KOPT-K1 (cell line): Measurements from ENCODE around the gene CCDC191.

Experiments
- H3K27ac ChIP-seq: fragments of 200-600 bp; sonication (generic); 2 replicates; pipeline ENCODE4 v1.5.1; 2016; ENCODE audit warnings: antibody characterized with exemption, mild to moderate bottlenecking, low read depth, low read length; ENCODE audit not compliant: poor library complexity, severe bottlenecking
- H3K36me3 ChIP-seq: fragments of 200-600 bp; sonication (generic); 2 replicates; pipeline ENCODE4 v1.5.1; 2017; ENCODE audit warnings: antibody characterized with exemption, mild to moderate bottlenecking, low read length, moderate library complexity; ENCODE audit not compliant: insufficient read depth
- H3K9me3 ChIP-seq: fragments of 200-600 bp; sonication (generic); 2 replicates; pipeline ENCODE4 v1.5.1; 2017; ENCODE audit warnings: antibody characterized with exemption, low read length, mild to moderate bottlenecking; ENCODE audit not compliant: insufficient read depth, poor library complexity, severe bottlenecking

CCDC191 gene

DNA sequence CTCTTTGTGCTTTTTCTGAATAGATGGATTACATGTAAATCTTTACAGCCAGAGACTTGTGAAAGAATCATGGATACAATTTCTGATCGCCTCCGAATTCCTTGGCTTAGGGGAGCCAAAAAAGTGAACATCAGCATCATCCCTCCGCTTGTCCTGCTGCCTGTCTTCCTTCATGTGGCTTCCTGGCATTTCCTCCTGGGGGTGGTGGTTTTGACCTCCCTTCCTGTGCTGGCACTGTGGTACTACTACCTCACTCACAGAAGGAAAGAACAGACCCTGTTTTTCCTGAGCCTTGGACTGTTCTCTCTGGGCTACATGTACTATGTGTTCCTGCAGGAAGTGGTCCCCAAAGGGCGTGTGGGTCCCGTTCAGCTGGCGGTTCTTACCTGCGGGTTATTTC lies 102.6 kb downstream of the CCDC191 start:
- H3K36me3 ChIP-seq = no peaks in the 10 kb centered on the region
- H3K27ac ChIP-seq = no peak overlapping the region
- H3K9me3 ChIP-seq = no peaks in the 10 kb centered on the region

DNA sequence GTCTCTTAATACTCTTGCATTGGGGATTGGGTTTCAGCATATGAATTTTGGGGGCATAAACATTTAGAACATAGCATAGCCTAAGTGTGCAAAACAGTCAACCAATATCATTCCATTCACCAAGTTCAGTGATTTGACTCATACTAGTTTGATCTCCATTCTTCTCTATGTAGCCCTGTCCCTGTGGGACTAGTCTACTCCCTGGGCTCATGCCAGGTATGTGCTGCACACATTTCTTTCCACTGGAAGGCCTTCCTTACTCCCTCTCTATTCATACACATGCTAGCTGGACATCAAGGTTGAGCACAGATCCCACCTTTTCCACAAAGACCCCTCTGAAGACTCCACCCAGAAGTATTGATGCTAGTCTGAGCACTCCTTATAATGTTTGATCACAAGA lies 103.4 kb downstream of the CCDC191 start:
- H3K9me3 ChIP-seq = no peaks in the 10 kb centered on the region
- no peaks in the 10 kb centered on the region for H3K36me3 ChIP-seq
- H3K27ac ChIP-seq = no peak overlapping the region

DNA sequence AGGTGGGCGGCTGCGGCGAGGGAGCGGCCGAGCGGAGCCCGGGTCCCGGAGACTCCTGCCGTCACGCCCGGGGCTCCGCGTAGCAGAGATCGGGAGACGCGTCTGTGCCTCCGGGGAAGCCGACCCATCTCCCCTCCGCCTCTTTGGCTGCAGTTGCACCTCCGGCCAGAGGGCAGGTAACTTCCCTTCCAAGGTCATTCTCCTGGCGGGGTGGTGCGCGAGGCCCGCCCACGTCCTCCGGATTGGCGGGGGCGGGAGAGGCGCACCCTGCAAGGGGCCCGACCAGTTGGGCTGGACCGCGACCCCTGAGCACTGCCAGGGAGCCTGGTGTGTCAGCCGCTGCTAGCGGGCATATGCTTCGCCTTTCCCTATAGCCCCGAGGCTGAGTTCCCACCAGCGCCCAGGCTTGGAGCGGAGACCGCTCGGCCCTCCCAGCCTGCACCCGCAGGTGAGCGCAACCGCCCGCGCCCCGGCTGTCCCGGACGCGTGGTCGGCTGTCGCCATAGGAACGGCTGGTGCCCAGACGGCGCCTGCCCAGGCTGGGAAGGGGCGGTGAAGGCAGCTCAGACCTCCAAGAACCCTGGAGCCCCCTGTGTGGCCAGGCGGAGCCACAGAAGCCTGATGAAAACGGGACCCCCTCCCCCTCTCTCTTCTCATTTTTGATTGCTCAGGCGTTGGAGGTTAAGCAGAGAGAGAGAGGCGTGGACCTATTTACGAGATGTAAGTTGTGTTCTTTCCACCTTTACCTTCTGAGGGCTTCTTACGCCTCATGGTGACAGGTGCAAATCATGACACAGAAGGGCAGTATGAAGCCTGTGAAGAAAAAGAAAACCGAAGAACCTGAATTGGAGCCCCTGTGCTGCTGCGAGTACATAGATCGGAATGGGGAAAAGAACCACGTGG lies 108.1 kb downstream of the CCDC191 start:
- Histone ChIP-seq H3K27ac (no peak overlapping the region), H3K36me3 (no peaks in the 10 kb centered on the region), H3K9me3 (no peaks in the 10 kb centered on the region)

GRCh38 chr3:113947372-113948014 lies 108.8 kb downstream of the CCDC191 start, which contains the start of gene ZDHHC23:
Gene ZDHHC23 (plus strand): TSS chr3:113948013. CDS start chr3:113948803, 790 bp downstream.
- no peaks in the 10 kb centered on the region for H3K36me3 ChIP-seq
- H3K9me3 ChIP-seq = no peaks in the 10 kb centered on the region
- no peak within 1 kb of the TSS for H3K27ac ChIP-seq

- H3K36me3 ChIP-seq = no peaks in the 10 kb centered on the region
These were observed 109.5 kb downstream of the CCDC191 start for GRCh38 chr3:113946831-113947230.

GRCh38 chr3:113927556-113927955 lies 128.8 kb downstream of the CCDC191 start:
- Histone ChIP-seq H3K27ac (no peak overlapping the region), H3K36me3 (no peaks in the 10 kb centered on the region), H3K9me3 (peaks cover 24% of the 10 kb centered on the region)

More at GRCh38 chr3:113946831-113947230, 109.5 kb downstream of the CCDC191 start:
- Histone ChIP-seq H3K27ac (no peak overlapping the region), H3K9me3 (no peaks in the 10 kb centered on the region)

DNA sequence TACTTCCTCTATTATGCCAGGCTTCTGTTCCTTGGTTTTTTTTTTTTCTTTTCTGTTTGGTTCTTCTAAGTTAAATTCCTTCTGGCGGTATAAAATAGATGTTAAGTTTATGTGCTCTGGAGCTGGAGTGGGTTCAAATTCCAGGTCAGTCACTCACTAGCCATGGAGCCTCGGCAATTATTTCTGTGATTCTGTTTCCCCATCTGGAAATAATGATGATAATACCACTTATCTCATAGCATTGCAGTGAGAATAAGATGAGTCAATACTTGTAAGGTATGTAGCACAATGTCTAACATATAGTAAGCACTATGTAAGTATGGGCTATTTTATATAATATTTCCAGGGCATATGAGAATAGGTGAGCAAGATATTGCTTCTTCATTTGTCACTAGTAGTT lies 141.7 kb downstream of the CCDC191 start:
- H3K27ac ChIP-seq = no peak overlapping the region
- H3K9me3 ChIP-seq = no peaks in the 10 kb centered on the region
- no peaks in the 10 kb centered on the region for H3K36me3 ChIP-seq
